Measurements from ENCODE around the gene VIM.

DNA sequence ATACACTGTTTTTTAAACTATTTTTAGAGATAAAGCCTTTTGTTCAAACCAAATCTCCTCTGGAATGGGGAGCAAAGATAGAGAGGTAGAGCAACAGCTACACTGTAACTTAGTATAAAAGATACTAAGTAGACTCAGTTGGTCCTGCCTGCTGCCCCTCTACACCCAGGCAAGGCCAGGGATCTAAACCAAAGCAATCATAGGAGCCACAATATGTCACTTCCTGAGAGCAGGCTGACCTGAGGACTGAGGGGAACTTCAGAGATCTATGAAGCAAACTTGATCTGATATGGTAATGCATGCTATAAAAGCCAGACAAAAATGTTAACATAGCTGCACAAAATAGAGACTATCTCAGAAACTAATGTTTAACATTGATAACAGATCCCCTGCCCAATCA lies 19.6 kb upstream of the VIM start:
- TF ChIP-seq, protein P1, sequence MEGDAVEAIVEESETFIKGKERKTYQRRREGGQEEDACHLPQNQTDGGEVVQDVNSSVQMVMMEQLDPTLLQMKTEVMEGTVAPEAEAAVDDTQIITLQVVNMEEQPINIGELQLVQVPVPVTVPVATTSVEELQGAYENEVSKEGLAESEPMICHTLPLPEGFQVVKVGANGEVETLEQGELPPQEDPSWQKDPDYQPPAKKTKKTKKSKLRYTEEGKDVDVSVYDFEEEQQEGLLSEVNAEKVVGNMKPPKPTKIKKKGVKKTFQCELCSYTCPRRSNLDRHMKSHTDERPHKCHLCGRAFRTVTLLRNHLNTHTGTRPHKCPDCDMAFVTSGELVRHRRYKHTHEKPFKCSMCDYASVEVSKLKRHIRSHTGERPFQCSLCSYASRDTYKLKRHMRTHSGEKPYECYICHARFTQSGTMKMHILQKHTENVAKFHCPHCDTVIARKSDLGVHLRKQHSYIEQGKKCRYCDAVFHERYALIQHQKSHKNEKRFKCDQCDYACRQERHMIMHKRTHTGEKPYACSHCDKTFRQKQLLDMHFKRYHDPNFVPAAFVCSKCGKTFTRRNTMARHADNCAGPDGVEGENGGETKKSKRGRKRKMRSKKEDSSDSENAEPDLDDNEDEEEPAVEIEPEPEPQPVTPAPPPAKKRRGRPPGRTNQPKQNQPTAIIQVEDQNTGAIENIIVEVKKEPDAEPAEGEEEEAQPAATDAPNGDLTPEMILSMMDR (IDR thresholded peaks at IDR 0.05) = no peak
- no peak for TF ChIP-seq EZH2 (IDR thresholded peaks at IDR 0.05; ENCODE audit: borderline replicate concordance, insufficient read depth, low read depth, low read length, poor library complexity, severe bottlenecking)
